Lung (tissue), 12 donors: ENCODE data around the gene HSPA1L. TPM values are rescaled to one million over a fixed set of nuclear protein-coding genes. Genes with fewer than 3 reads are reported as not detected.
"Not testable (repeated sequence)": the region's sequence is repeated elsewhere in the genome, so short reads cannot be mapped to it uniquely, and the experiment has no call there.

Experiments used
- ATAC-seq: fragments of 200-7000 bp; cut with Tn5 transposase; one replicate; pipeline ENCODE4 v1.9.1; 2020; ENCODE audit warnings: moderate number of reproducible peaks; ENCODE audit not compliant: insufficient read depth, low FRiP score
- DNase-seq, 3 donors: peaks; one replicate each; pipeline ENCODE4 v3.0.0-alpha.2; 2013 to 2017
- H3K27ac ChIP-seq, 2 donors: one replicate each; pipeline ENCODE4 v1.5.1; 2013; ENCODE audit warnings: mild to moderate bottlenecking in 2 of 2, moderate library complexity in 2 of 2, control low read depth in 1 of 2, inconsistent platforms in 1 of 2, low read depth in 1 of 2, low read length in 1 of 2
- H3K27me3 ChIP-seq, 3 donors: one replicate each; pipeline ENCODE4 v1.5.1; 2013; ENCODE audit warnings: low read length in 2 of 3; ENCODE audit not compliant: control insufficient read depth in 3 of 3, insufficient read depth in 3 of 3
- H3K36me3 ChIP-seq, 4 donors: one replicate each; pipeline ENCODE4 v1.5.1; 2013; ENCODE audit warnings: low read length in 4 of 4, mild to moderate bottlenecking in 1 of 4, moderate library complexity in 1 of 4; ENCODE audit not compliant: control insufficient read depth in 4 of 4, insufficient read depth in 4 of 4
- H3K4me1 ChIP-seq, 5 donors: one replicate each; pipeline ENCODE4 v1.5.1; 2013; ENCODE audit warnings: low read length in 5 of 5, mild to moderate bottlenecking in 2 of 5, moderate library complexity in 1 of 5; ENCODE audit not compliant: control insufficient read depth in 5 of 5, insufficient read depth in 5 of 5
- H3K4me3 ChIP-seq: one replicate; pipeline ENCODE4 v1.5.1; 2013; ENCODE audit warnings: mild to moderate bottlenecking, control low read depth, moderate library complexity
- H3K9ac ChIP-seq, 2 donors: one replicate each; pipeline ENCODE4 v1.5.1; 2013; ENCODE audit warnings: low read length in 2 of 2, control low read depth in 1 of 2; ENCODE audit not compliant: insufficient read depth in 1 of 2
- H3K9me3 ChIP-seq, 4 donors: one replicate each; pipeline ENCODE4 v1.5.1; 2013; ENCODE audit warnings: low read length in 3 of 4, mild to moderate bottlenecking in 1 of 4, moderate library complexity in 1 of 4; ENCODE audit not compliant: control insufficient read depth in 4 of 4, insufficient read depth in 3 of 4
- CTCF ChIP-seq: IDR thresholded peaks from 2 replicates; pipeline ENCODE4 v1.5.1; 2012; ENCODE audit warnings: mild to moderate bottlenecking; ENCODE audit errors: control extremely low read depth, extremely low read depth
- WGBS, 2 donors: extraction: QIAGEN DNeasy Blood & Tissue Kit; methylation state at CpG; one replicate each; pipeline ENCODE4 v1.1.7; 2013; 5-methylcytosine and 5-hydroxymethylcytosine counted together
- polyA plus RNA-seq, 2 donors: library from polyadenylated mRNA; stranded (reverse); fragments of 200-250 nt; gene quantifications; one replicate each; pipeline ENCODE4 v1.2.1, GENCODE V29; 2013
- total RNA-seq, 2 donors: library from RNA; depleted of rRNA in 1 of 2; stranded (reverse); fragments of >200 nt in 1 of 2; gene quantifications; one replicate each; pipeline ENCODE4 v1.2.1, GENCODE V29; 2014 to 2021
- donor health status: control.
- donor health status: control.
- donor health status: Bipolar disorder and iron deficiency.
- donor health status: healthy.
- donor health status: DM: yes; HTN: yes; CAD: no.

Gene HSPA1L
- total and polyA plus RNA-seq, 4 donors: 1.0 to 2.3 (median 1.6) TPM

GRCh38 chr6:31819871-31820299 lies 4.8 kb upstream of the HSPA1L start:
- ATAC-seq (no peak), DNase-seq (no peak)
- TF ChIP-seq CTCF: no peak
- no peaks in the 10 kb centered on the region for H3K27me3 ChIP-seq
- H3K36me3 ChIP-seq: no peaks in the 10 kb centered on the region
- peaks cover 0 to 18% (median 6%) of the 10 kb centered on the region in 5 donors for H3K4me1 ChIP-seq
- no peak overlapping the region for H3K4me3 ChIP-seq
- H3K27ac ChIP-seq: peak overlapping the region; percentile 56 to 61
- H3K9me3 ChIP-seq: no peaks in the 10 kb centered on the region
- H3K9ac ChIP-seq: no peak overlapping the region

- H3K4me1 ChIP-seq: peaks cover 2 to 24% (median 9%) of the 10 kb centered on the region in 5 donors
- H3K4me3 ChIP-seq, ATAC-seq, H3K9me3 ChIP-seq, DNase-seq, H3K36me3 ChIP-seq, H3K27me3 ChIP-seq: not testable (repeated sequence)
- peak overlapping the region in 1 of 2 donors; percentile 68 for H3K9ac ChIP-seq
- WGBS, 2 donors: 40 to 43% methylated on average over 8 of the region's 8 CpGs
- H3K27ac ChIP-seq: peak overlapping the region; percentile 55 to 91
Measured at GRCh38 chr6:31817929-31818511, 2.9 kb upstream of the HSPA1L start.

- H3K9me3 ChIP-seq, H3K36me3 ChIP-seq, H3K27me3 ChIP-seq, ATAC-seq: not testable (repeated sequence)
- Histone ChIP-seq H3K4me3 (peak overlapping the region; percentile 35), H3K27ac (peak overlapping the region; percentile 37 to 91), H3K9ac (peak overlapping the region in 1 of 2 donors; percentile 68), H3K4me1 (peaks cover 2 to 20% (median 9%) of the 10 kb centered on the region in 5 donors)
- WGBS, 2 donors: 36 to 41% methylated on average over 15 of the region's 37 CpGs
- peak in 2 of 3 donors; percentile 40 to 49 for DNase-seq
Measured at GRCh38 chr6:31817133-31817928, 2.2 kb upstream of the HSPA1L start.

GRCh38 chr6:31814677-31815024 lies 432 bp downstream of the HSPA1L start:
- Histone ChIP-seq H3K27me3 (no peaks in the 10 kb centered on the region), H3K27ac (peak overlapping the region; percentile 93 to 96), H3K4me1 (peaks cover 0 to 12% (median 6%) of the 10 kb centered on the region in 5 donors), H3K4me3 (peak overlapping the region; percentile 43), H3K9ac (peak overlapping the region; percentile 25 to 84), H3K36me3 (no peaks in the 10 kb centered on the region), H3K9me3 (no peaks in the 10 kb centered on the region)
- no peak for TF ChIP-seq CTCF
- WGBS, 2 donors: 0 to 1% methylated on average over 13 of the region's 13 CpGs
- ATAC-seq: peak; percentile 79
- peak; percentile 97 to 99 (median 99) for DNase-seq
